Activated T-cell treated with anti-CD3 and anti-CD28 coated beads for 48 hours (primary cell): Measurements from ENCODE around the gene PHACTR3.
"Not testable (repeated sequence)": the region's sequence is repeated elsewhere in the genome, so short reads cannot be mapped to it uniquely, and the experiment has no call there.

ENCODE experiments used
- DNase-seq: peaks from one replicate; pipeline ENCODE4 v3.0.0-alpha.2; 2020; ENCODE audit warnings: low read depth

The PHACTR3 gene

DNA sequence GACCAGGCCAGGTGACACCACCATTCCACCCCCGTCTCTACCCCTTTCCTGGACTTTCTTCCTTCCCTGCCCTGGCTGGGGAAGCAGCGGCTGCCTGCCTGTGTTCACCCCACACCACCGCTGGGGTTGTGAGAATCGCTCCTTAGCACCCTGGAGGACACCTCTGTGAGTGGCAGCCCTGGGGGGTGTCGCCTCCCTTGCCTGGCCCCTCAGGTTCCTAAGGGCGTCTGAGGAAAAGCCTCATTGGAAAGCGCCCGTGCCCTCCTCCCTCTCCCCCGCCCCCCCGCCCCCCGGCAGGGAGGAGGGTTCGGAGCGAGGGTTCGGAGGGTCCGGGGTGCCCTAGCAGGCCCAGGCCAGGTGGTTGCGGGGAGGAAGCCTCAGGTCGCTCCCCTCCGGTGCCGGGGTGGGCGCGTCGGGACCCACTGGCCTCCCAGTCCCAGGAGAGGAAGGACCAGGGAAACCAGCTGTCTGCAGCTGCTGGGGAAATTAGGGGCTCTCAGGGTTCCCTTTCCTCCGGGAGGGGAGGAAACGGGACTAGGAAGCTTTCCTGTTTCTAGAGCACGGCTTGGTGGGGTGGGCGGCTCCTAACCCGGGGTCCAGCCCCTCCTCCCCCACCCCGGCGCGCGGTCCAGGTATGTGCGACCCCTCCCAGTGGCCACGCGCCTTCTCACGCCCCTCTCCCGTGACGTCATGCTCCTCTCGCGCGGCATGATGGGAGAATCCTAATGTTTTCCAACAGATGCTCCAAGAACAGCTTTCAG is at the start of gene PHACTR3:
TSS of gene PHACTR3 (plus strand) at position 760 of the 761 bp plus-strand sequence. CDS start 475 bp downstream, outside the sequence.
- DNase-seq: no peak

DNA sequence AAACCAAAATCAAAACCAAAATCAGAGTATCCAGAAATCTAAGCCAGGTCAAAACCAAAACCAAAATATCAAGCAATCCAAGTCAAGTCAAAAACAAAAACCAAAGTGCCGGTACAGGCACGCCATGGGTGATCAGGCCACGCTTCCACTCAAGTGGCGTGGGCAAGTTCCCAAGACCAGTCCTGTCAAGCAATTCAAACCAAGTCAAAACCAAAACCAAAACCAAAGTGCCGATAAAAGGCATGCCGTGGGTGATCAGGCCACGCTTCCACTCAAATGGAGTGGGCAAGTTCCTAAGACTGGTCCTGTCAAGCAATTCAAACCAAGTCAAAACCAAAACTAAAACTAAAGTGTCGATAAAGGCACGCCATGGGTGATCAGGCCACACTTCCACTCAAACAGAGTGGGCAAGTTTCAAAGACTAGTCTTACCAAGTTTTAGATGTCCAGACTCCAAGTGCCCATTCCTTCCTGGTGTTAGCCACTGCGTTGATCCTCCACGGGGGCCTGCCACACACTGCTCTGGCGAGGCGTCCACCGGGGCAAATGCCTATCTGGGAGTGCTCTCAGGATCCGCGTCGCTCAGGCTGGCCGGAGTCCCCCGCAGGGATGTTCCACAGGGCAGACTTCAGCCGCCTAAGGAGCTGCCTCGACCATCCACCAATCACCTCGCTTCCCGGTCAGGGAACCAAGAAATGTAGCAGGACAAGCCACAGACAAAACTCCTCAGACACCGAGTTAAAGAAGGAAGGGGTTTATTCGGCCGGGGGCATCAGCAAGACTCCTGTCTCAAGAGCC is 46.4 kb upstream of the PHACTR3 start:
- DNase-seq: not testable (repeated sequence)

DNA sequence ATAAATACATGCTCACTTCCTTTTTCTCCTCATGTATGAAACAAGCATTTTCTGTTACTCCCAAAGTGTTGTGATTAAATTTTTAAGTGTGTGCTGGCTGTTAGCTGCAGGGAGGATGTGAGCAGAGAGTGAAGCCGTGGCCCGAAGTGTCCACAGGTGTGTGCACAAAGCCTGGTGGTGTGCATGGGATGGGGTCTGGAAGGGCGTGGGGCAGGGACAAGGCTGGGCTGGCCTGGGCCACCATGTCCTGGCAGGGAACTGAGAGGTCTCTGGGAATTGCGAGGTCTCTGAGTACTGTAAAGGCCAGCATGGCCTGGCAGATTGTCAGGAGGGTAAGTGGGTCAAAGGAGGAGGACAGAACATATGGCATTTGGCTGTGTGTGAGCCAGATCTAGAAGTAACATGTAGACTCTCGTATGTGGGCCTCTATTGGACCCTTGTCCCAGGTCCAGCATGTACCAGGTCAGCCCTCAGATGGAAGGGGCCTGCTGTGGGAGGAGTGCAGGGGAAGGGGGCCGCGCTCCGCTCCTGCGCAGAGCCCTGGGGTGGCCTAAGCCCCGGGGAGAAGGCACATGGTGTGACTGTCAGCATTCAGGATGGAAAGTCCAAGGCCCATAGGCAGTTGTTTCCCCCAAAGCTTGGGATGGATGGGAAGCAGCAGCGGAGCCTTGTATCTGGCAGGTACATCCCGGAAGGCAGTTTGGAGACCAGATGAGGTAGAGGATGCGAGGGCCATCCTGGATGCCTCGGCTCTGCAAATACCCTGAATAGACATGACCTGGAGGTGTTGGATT is 45.1 kb upstream of the PHACTR3 start:
- no peak for DNase-seq

DNA sequence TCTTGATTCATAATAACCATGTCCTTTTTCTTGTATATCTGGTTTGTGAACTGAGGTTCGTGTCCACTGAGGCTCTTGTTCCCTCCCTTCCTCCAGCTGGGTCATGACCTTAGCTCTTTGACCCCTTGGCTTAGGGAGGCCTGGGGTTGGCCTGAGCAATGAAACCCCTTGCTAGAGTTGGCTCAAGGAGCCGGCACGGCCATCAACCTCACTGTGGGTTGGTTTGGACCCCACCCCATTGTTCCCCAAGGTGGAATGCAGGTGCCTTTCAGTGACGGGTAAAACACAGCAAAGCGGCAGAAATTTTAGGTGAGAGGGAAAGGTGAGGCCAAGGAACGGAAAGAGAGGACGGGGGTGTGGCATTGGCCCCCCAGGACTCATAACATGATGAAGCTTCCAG is 44.5 kb upstream of the PHACTR3 start:
- no peak for DNase-seq

DNA sequence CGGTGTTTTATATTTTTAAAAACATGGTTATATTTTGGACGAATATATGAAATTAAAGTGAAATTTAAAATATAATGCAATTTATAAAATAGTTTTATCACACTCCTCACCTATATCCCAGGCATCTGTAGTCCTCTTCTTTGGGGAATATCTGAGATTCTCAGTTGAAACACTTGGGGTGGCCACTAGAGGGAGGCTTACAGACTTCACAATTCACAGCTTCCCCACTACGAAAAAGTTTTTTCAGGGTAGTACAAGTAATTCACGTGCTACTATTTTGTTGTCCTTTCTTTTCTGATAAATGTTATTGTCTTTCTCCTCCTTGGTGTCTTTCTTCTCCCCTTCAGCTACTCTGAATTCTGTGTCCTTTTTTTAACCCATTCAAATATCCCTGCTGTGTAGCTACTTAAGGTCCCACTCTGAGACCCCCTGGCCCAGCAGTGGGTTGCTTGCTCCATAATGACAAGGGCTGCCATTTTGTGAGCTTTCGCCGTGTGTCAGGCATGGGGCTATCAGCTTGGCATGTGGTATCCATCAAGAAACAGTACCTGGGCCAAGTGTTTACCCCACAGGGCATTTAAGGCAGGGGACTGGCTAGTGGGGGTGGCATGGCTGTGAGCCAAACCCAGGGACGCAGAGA is 43.6 kb upstream of the PHACTR3 start:
- no peak for DNase-seq

DNA sequence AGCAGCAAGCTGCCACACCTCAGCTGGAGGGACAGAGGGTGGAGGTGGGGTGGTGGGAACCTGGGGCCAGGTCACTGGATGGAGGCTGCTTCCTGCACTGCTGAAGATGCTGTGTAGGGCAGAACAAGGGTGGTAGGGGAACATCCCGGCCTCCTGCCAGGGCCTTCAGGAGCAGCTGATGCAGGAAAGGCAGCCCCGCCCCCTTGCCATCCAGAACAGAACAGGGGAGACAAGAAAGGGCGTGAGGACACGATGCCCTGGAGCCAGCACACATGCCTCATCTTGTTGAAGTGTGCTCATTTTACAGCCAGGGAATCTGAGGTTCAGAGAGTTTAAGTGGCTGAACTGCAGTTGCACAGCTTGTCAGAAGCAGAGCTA is 43.1 kb upstream of the PHACTR3 start:
- DNase-seq: no peak

DNA sequence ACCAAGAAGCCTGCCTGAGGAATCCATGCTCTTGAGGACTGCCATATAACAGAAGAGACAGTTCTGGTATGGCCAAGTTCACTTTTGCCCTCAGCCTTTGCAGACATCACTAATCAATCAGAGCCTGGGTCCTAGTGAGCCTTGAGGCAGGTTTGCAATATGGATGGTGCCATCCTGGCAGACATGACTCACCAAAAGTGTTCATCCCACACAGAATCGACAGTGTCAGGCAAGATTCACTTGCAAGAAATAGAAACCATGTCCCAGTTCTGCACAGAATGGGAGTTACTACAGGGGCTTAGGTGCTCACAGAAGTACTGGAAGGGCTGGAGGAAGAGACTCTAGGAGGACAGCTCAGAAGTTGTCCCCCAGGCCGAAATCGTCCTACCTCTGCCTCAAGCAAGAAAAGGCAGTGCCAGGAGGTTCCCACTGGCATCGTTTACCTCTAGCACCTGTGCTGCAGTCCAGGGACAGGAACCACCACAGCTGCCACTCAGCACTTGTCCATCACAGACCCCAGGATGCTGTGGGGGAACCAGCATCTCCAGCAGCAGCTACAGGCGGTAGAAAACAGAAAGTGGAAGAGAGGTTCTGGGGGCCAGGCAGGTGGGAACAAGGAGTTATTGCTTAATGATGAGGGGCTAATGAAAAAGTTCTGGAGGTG is 42.6 kb upstream of the PHACTR3 start:
- DNase-seq: no peak

DNA sequence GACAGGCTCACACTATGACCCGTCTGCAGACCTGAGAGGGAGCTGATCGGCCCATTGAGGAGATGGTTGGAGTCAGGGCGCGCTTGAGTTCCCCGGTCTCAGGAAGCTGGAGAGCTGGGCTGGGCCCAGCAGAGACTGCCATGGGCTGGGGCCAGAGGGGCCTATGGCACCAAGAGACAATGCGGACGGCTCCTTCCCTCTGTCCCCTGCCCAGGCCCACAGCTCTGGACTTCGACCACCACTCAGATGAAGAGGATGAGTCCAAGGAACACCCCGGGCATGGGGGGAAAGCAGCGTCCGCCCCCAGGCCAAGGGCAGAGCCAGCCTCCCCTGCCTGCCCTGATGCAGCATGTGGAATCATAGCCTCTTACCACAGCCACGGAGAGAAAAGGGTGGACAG is 40.2 kb upstream of the PHACTR3 start:
- DNase-seq: no peak

DNA sequence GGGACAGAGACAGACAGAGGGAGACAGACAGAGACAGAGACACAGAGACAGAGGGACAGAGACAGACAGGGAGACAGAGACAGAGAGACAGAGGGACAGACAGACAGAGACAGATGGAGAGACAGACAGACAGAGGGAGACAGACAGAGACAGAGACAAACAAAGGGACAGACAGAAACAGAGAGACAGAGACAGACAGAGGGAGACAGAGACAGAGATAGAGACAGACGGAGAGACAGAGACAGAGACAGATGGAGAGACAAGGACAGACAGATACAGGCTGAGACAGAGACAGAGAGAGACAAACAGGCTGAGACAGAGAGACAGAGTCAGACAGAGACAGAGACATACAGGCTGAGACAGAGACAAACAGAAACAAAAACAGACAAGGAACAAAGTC is 39.4 kb upstream of the PHACTR3 start:
- DNase-seq: no peak

DNA sequence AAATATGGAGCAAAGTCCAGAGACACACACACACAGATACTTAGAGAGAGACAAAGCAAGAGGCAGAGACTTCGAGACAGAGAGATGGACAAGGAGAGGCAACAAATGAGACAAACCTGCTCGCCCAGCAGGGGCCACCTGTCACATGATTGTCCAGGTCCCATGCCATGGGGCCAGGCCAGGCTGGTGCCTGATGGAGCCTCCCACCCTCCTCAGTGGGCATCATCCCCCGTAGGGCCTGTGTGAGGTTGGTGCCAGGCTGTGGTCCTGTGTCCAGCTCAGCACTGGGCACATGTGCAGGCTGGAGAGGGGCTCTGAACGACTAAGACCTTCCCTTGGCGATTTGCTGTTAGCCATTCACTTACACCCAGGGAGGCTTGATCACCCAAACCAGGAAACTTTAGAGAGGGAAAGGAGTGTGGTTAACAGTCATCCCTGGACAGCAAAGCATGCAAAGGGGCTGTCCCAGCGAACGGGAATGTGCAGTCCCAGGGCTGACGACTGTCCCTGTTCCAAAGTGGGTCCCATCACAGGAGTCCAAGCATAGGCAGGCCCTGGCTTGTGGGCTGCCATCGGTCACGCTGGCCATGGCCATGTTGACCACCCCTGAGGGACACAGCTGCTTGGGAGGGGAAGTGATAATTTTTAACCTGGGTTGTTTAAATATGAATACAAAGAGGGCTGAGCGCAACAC is 38.4 kb upstream of the PHACTR3 start:
- no peak for DNase-seq

DNA sequence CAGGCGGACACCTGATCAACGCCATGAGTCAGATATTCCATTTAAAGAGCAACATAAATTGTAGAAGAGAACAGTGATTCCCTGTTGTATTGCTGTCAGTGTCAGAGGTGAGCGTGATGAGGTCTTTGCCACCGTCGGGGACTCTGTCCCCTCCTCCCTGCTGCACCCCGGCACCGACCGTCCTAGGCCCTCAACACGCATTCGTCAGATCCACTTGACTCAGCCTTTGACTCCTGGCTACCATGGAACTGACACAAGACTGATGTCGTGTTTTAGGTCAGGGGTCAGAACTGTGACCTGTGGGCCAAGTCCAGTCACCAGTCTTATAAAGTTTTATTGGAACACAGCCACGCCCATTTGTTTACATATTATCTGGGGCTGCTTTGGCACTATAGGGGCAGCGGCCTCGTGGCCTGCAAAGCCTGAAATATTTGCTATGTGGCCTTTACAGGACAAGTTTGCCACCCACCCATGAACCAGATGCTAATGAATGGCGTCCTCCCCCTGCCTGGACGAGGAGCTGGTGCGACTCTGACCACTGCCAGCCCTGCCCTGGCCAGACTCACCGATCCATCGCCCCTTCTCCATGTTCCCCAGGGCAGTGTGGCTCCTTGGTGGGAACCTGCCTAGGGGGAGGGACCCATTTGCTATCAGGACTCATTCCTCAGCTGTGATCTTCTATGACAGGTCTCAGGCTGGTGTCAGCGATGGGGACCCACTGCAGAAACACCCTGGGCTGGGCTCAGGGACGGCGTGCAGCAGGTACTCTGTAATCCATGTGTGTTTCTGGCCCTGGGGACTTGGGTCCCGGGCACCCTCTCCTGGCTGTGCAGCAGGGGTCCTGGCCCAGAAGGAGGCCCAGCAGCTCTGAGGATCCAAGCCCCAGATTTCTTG is 37.5 kb upstream of the PHACTR3 start:
- DNase-seq: no peak

DNA sequence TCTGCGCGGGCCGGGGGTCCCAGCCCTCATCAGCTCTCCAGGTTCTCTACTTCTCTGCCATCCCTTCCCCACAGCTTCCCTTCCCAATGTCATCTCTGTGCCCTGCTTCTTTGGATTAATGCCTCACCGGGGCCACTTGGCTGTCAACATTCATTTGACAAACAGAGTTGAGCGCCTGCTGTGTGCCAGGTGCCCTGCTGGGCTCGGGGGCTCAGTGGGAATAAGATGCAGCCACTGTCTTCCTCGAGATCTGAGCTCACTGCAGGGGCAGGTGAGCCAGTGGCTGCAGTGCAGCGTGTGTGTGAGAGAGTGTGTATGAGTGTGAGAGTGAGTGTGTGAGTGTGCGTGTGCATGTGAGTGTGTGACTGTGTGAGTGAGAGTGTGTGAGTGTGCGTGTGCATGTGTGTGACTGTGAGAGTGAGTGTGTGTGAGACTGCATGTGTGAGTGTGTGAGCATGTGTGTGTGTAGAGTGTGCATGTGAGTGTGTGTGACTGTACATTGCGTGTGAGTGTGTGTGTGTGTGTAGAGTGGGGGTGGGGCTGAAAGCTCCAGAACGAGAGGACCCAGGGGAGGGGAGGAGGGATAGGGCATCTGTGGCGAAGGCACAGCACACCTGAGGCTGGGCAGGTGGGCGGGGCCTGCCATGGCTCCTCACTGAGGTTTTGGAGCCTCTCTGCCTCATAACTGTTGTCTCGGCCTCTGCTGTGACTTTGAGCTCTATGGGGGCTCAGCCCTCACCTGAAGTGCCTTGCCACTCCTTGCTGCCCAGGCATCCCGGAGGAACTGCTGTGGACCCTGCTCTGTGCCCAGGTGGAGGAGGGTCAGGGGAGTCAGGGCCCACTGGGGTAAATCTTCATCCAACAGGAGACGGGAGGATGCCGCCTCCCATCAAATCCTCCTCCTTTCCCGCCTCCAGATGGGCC is 36.5 kb upstream of the PHACTR3 start:
- DNase-seq: no peak

DNA sequence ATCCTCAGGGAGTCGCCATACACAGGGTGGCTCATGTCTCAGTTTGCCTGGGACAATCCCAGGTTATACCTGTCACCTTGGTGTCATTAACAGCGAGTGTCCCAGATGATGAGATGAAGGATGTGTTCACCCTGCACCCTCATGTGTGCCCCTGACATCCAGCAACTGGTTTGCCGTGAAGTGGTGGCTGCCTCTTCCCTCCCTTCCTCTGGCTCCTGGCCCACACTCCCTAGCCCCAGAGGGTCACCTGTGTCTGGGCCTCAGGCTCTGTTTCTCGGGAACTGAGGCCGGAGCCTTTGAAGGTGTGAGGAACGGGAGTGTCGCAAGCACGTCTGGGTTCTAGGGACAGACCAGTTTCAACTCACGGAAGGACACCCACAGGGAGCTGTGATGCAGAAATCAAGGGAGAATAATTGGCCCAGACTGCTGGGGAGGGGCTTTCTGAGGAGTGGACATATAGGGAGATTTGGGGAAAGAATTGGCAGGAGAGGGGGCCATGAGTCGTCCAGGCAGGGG is 35.8 kb upstream of the PHACTR3 start:
- DNase-seq: no peak

DNA sequence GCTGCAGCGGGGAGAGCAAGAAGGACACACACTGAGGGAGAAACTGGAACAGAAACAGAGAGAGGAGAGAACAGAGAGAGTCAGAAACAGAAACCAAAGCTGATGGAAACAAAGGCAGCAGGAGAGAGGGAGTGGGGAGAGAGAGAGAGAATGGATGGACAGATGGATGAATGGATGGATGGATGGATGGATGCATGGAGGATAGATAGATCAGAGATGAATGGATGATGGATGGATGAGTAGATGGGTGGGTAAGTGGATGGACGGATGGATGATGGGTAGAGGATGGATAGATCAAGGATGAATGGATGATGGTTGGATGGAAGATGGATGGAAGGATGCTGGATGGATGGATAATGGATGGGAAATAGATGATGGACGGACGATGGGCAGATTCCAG is 35.0 kb upstream of the PHACTR3 start:
- DNase-seq: no peak

DNA sequence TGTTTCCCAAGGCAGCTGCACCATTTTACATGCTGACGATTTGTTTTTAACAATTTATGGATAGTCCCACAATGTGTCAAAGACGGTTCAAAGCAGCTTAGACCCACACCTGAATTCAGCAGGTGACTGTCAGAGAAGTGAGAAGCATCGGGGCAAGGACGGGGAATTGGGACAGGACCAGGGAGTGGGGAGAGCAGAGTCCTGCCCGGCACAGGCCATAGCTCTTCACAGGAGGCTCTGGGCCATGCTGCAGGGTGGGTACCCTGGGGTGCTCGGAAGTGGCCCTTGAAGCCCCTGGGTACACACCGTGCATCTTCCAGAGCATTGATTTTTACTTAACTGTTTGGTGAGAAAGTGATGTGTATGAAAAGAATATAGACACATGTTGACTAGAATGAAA is 33.2 kb upstream of the PHACTR3 start:
- DNase-seq: no peak

DNA sequence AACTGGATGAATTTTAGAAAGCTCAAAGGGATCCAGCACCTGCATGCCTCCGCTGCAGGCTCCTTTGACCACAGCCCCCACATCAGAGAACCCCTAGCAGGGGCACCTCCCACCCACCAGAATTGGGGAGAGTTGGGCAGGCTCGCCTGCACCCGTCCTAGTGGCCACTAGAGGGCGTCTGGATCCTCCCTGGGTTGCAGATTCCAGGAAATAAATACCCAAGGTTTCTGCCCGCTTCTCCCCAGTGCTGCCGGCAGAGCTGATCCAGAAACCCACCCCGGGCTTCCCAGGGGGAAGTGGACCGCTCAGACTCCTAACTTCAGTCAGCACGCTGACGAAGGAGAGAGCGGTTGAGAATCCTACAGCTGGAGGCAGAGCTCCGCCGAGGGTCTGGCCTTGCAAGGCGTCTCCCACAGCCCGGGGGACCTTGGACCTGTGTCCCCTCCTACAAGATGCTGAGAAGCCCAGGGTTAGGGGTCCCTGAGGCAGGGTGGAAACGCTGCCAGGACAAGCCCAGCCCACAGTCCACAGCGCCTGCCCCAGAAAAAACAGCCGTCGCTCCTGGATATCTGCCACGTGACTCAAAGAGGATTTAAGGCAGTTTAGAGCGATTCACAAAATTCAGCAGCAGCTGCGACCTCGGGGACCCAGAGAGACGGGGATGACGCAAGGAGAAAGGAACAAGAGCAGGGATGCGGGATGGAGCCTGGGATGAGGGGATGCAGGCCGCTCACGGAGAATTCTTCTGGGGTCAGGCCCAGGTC is 32.6 kb upstream of the PHACTR3 start:
- peak; percentile 43 for DNase-seq

DNA sequence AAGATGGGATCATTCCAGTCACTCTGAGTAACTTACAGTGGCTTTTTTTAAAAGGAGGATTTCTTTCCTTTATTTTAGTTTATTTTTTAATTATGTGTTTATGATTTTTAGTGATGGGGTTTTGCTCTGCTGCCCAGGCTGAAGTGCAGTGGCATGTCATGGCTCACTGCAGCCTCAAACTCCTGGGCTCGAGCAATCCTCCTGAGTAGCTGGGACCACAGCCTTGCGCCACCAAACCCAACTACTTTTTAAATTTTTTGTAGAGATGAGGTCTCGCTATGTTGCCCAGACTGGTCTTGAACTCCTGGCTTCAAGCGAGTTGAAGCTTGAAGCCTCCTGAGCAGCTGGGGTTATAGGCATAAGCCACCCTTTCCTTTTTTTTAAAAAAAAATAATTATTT is 31.8 kb upstream of the PHACTR3 start:
- no peak for DNase-seq

DNA sequence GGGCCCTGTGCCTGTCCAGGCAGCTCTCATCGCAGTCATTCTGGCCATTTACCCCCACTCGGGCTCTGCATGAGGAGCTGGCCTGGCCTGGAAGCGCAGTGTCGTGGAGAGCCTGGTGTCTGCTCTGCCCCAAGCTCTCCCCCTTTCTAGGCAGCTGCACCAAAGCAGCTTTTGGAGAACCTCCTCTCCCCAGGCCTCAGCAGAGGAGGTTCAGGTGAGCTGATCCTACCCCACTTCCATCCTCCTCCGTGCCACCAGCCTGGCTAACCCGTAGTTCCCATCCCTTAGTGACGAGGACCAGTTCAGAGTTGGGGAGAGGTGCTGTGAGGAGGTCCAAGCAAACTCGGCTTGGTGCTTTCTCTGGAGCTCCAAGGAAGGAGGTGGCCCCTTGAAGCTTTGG is 30.5 kb upstream of the PHACTR3 start:
- DNase-seq: no peak
